Measurements from ENCODE around the gene EFNA3.

EFNA3 gene

GRCh38 chr1:155135415-155136028 is 56.9 kb downstream of the EFNA3 start, which contains the start of gene SLC50A1:
Gene SLC50A1 (plus strand): TSS chr1:155135852. CDS start chr1:155135912, 60 bp downstream.
- peak within 1 kb of the TSS; percentile 75 for H2AFZ ChIP-seq (ENCODE audit: low read depth, low read length, severe bottlenecking)
- no peaks in the 10 kb centered on the region for H3K9me2 ChIP-seq (replicated peaks; ENCODE audit: insufficient read depth, low read length)
- peak within 1 kb of the TSS; percentile 78 for H3K9ac ChIP-seq (ENCODE audit: low read length)
- TF ChIP-seq, protein P1, sequence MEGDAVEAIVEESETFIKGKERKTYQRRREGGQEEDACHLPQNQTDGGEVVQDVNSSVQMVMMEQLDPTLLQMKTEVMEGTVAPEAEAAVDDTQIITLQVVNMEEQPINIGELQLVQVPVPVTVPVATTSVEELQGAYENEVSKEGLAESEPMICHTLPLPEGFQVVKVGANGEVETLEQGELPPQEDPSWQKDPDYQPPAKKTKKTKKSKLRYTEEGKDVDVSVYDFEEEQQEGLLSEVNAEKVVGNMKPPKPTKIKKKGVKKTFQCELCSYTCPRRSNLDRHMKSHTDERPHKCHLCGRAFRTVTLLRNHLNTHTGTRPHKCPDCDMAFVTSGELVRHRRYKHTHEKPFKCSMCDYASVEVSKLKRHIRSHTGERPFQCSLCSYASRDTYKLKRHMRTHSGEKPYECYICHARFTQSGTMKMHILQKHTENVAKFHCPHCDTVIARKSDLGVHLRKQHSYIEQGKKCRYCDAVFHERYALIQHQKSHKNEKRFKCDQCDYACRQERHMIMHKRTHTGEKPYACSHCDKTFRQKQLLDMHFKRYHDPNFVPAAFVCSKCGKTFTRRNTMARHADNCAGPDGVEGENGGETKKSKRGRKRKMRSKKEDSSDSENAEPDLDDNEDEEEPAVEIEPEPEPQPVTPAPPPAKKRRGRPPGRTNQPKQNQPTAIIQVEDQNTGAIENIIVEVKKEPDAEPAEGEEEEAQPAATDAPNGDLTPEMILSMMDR (IDR thresholded peaks at IDR 0.05; ENCODE audit: insufficient read depth, low read length, poor library complexity, severe bottlenecking), result no peak
- no peak for TF ChIP-seq EZH2phosphoT487 (conservative IDR thresholded peaks at IDR 0.05; ENCODE audit: low read length)
- peaks cover 24% of the 10 kb centered on the region for H3F3A ChIP-seq (ENCODE audit: insufficient read depth)
- H3K36me3 ChIP-seq (ENCODE audit: low read length), result no peaks in the 10 kb centered on the region
- no peaks in the 10 kb centered on the region for H4K20me1 ChIP-seq (ENCODE audit: low read depth, low read length)
- H3K4me3 ChIP-seq (ENCODE audit: insufficient read depth, low read length, poor library complexity, severe bottlenecking), result peak within 1 kb of the TSS; percentile 82
- peak within 1 kb of the TSS; percentile 74 for H3K27ac ChIP-seq (ENCODE audit: low read depth, low read length)
- no peaks in the 10 kb centered on the region for H3K9me3 ChIP-seq (ENCODE audit: insufficient read depth, low read length)
- H3K79me2 ChIP-seq (ENCODE audit: insufficient read depth, low read length), result peaks cover 8% of the 10 kb centered on the region; the same call in 1 of the 2 replicates
- no peaks in the 10 kb centered on the region for H3K27me3 ChIP-seq (ENCODE audit: low read length)
- H3K4me2 ChIP-seq (ENCODE audit: low read depth, low read length, poor library complexity, severe bottlenecking), result peak within 1 kb of the TSS; percentile 76

- TF ChIP-seq, protein P1 (IDR thresholded peaks at IDR 0.05; ENCODE audit: insufficient read depth, low read length, poor library complexity, severe bottlenecking), result no peak
- TF ChIP-seq EZH2phosphoT487 (conservative IDR thresholded peaks at IDR 0.05; ENCODE audit: low read length), result no peak
- H3K4me3 ChIP-seq (ENCODE audit: insufficient read depth, low read length, poor library complexity, severe bottlenecking), result peak overlapping the region; percentile 82
- H3K9ac ChIP-seq (ENCODE audit: low read length), result peak overlapping the region; percentile 78
- no peaks in the 10 kb centered on the region for H3K36me3 ChIP-seq (ENCODE audit: low read length)
- H3K4me2 ChIP-seq (ENCODE audit: low read depth, low read length, poor library complexity, severe bottlenecking), result peak overlapping the region; percentile 76
- H2AFZ ChIP-seq (ENCODE audit: low read depth, low read length, severe bottlenecking), result no peak overlapping the region
- H3K79me2 ChIP-seq (ENCODE audit: insufficient read depth, low read length), result peaks cover 8% of the 10 kb centered on the region; the same call in 1 of the 2 replicates
- H3K9me2 ChIP-seq (replicated peaks; ENCODE audit: insufficient read depth, low read length), result no peaks in the 10 kb centered on the region
- H3F3A ChIP-seq (ENCODE audit: insufficient read depth), result peaks cover 24% of the 10 kb centered on the region
- H3K9me3 ChIP-seq (ENCODE audit: insufficient read depth, low read length), result no peaks in the 10 kb centered on the region
- H4K20me1 ChIP-seq (ENCODE audit: low read depth, low read length), result no peaks in the 10 kb centered on the region
- no peaks in the 10 kb centered on the region for H3K27me3 ChIP-seq (ENCODE audit: low read length)
- H3K27ac ChIP-seq (ENCODE audit: low read depth, low read length), result peak overlapping the region; percentile 74
Observed at GRCh38 chr1:155136748-155137147, 58.1 kb downstream of the EFNA3 start.

Measured in SU-DHL-6 (cell line).